ENCODE results near the gene LAMA4. TPM values are rescaled to one million over a fixed set of nuclear protein-coding genes. Genes with fewer than 3 reads are reported as not detected.

The LAMA4 gene
- total and polyA plus RNA-seq, 4 donors = 2.1 to 6.0 (median 3.5) TPM

- WGBS = 91% methylated on average over 3 of the region's 3 CpGs
- no peak overlapping the region for H3K27ac ChIP-seq (ENCODE audit: low read depth in 1 of 2, low read length in 2 of 2)
- no peaks in the 10 kb centered on the region for H3K36me3 ChIP-seq (ENCODE audit: control insufficient read depth in 4 of 4, insufficient read depth in 3 of 4, low read depth in 1 of 4, low read length in 3 of 4)
- no peaks in the 10 kb centered on the region for H3K27me3 ChIP-seq (ENCODE audit: control insufficient read depth in 4 of 4, insufficient read depth in 4 of 4, low read length in 3 of 4)
- no peak for DNase-seq (ENCODE audit: low spot score)
- no peaks in the 10 kb centered on the region for H3K9me3 ChIP-seq (ENCODE audit: control insufficient read depth in 4 of 4, low read length in 3 of 4)
- no peak overlapping the region for H3K4me3 ChIP-seq (ENCODE audit: low read depth in 1 of 3, low read length in 3 of 3)
- H3K4me1 ChIP-seq (ENCODE audit: control insufficient read depth in 4 of 4, insufficient read depth in 4 of 4, low read length in 3 of 4) = peaks cover 2 to 12% (median 6%) of the 10 kb centered on the region in 4 donors
- no peak overlapping the region for H3K9ac ChIP-seq (ENCODE audit: low read depth in 1 of 2, low read length in 2 of 2)
- TF ChIP-seq RAD21 (IDR thresholded peaks at IDR 0.05) (no peak), RXRA (IDR thresholded peaks at IDR 0.05) (no peak), HNF4A (conservative IDR thresholded peaks at IDR 0.05) (no peak), TAF1 (conservative IDR thresholded peaks at IDR 0.05) (no peak), HNF4G (IDR thresholded peaks at IDR 0.05) (no peak), JUND (IDR thresholded peaks at IDR 0.05) (no peak), CTCF (IDR thresholded peaks at IDR 0.05; ENCODE audit: low read depth, low read length, missing input control) (no peak)
Observed at GRCh38 chr6:112199001-112199403, 55.4 kb downstream of the LAMA4 start.

GRCh38 chr6:112198582-112198981, 55.8 kb downstream of the LAMA4 start:
- H3K27ac ChIP-seq (ENCODE audit: low read depth in 1 of 2, low read length in 2 of 2) = no peak overlapping the region
- H3K9me3 ChIP-seq (ENCODE audit: control insufficient read depth in 4 of 4, low read length in 3 of 4) = no peaks in the 10 kb centered on the region
- H3K9ac ChIP-seq (ENCODE audit: low read depth in 1 of 2, low read length in 2 of 2) = no peak overlapping the region

More at GRCh38 chr6:112198582-112198981, 55.8 kb downstream of the LAMA4 start:
- Histone ChIP-seq H3K27me3 (ENCODE audit: control insufficient read depth in 4 of 4, insufficient read depth in 4 of 4, low read length in 3 of 4) (no peaks in the 10 kb centered on the region), H3K36me3 (ENCODE audit: control insufficient read depth in 4 of 4, insufficient read depth in 3 of 4, low read depth in 1 of 4, low read length in 3 of 4) (no peaks in the 10 kb centered on the region), H3K4me3 (ENCODE audit: low read depth in 1 of 3, low read length in 3 of 3) (no peak overlapping the region), H3K4me1 (ENCODE audit: control insufficient read depth in 4 of 4, insufficient read depth in 4 of 4, low read length in 3 of 4) (peaks cover 2 to 9% (median 6%) of the 10 kb centered on the region in 4 donors)
- no peak for DNase-seq (ENCODE audit: low spot score)
- 82% methylated on average over 4 of the region's 4 CpGs for WGBS
- TF ChIP-seq REST (IDR thresholded peaks at IDR 0.05) = no peak
- TF ChIP-seq, protein P1, sequence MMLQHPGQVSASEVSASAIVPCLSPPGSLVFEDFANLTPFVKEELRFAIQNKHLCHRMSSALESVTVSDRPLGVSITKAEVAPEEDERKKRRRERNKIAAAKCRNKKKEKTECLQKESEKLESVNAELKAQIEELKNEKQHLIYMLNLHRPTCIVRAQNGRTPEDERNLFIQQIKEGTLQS (IDR thresholded peaks at IDR 0.05) = no peak
- TF ChIP-seq SP1 (IDR thresholded peaks at IDR 0.05) = no peak

Measured in liver (tissue), 9 donors.